Thyroid gland (tissue), 4 donors: ENCODE measurements around the gene BATF2.

ENCODE experiments used
- POLR2A ChIP-seq, 2 donors: fragments of 450-650 bp; IDR thresholded peaks; one replicate each; pipeline ENCODE4 v1.6.1; 2017; ENCODE audit warnings: antibody characterized with exemption in 2 of 2, mild to moderate bottlenecking in 2 of 2, moderate library complexity in 1 of 2
- TF ChIP-seq, protein P1 (sequence below), 6 experiments: fragments of 200-600 bp in 3 of 6; fragments of 450-650 bp in 3 of 6; sonication (generic) in 3 of 6; IDR thresholded peaks; one replicate each; pipeline ENCODE4 v1.5.1; 2016 to 2019; ENCODE audit warnings: antibody characterized with exemption in 6 of 6, mild to moderate bottlenecking in 2 of 6, inconsistent platforms in 1 of 6, moderate library complexity in 1 of 6

DNA sequence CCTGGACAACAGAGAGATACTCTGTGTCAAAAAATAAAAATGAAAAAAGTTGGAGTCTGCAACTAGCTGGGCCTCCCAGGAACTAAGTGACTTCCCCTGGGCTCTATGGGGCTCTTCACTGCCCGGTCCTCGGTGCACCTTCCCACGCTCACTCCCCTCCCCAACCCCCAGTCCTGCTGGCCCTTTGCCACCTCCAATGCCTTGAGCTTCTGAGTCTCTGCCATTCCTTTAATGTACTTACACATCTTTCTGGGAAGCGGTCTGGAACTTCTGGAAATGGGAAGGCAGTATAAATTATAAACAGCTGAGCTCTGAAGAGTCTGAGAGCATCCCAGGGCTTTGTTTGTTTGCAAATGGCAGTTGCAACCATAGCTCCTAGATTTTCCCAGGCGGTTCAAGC, 5.9 kb upstream of the BATF2 start:
- TF ChIP-seq POLR2A (IDR thresholded peaks at IDR 0.05): no peak
- TF ChIP-seq, protein P1, sequence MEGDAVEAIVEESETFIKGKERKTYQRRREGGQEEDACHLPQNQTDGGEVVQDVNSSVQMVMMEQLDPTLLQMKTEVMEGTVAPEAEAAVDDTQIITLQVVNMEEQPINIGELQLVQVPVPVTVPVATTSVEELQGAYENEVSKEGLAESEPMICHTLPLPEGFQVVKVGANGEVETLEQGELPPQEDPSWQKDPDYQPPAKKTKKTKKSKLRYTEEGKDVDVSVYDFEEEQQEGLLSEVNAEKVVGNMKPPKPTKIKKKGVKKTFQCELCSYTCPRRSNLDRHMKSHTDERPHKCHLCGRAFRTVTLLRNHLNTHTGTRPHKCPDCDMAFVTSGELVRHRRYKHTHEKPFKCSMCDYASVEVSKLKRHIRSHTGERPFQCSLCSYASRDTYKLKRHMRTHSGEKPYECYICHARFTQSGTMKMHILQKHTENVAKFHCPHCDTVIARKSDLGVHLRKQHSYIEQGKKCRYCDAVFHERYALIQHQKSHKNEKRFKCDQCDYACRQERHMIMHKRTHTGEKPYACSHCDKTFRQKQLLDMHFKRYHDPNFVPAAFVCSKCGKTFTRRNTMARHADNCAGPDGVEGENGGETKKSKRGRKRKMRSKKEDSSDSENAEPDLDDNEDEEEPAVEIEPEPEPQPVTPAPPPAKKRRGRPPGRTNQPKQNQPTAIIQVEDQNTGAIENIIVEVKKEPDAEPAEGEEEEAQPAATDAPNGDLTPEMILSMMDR (IDR thresholded peaks at IDR 0.05): no peak
